Measurements from ENCODE around the gene ADCY1. TPM values are rescaled to one million over a fixed set of nuclear protein-coding genes. Genes with fewer than 3 reads are reported as not detected.
"Not testable (repeated sequence)": the region's sequence is repeated elsewhere in the genome, so short reads cannot be mapped to it uniquely, and the experiment has no call there.

Gene ADCY1
- total RNA-seq, 2 donors from 2014 or later, result 15.3 to 18.5 TPM

- H3K27me3 Mint-ChIP-seq (ENCODE audit: insufficient read depth), result no peaks in the 10 kb centered on the region
- no peak overlapping the region for H3K4me3 Mint-ChIP-seq
- no peaks in the 10 kb centered on the region for H3K9me3 Mint-ChIP-seq
- 94 to 95% methylated on average over 9 to 12 of the region's 12 CpGs for WGBS, 2 experiments (ENCODE audit: insufficient coverage in 1 of 2, insufficient read length in 1 of 2)
- no peak overlapping the region for H3K27ac Mint-ChIP-seq
- no peak for DNase-seq
- no peak overlapping the region for H3K27ac ChIP-seq (ENCODE audit: low read depth, low read length)
- H3K36me3 ChIP-seq (ENCODE audit: control insufficient read depth, insufficient read depth, low read length), result peaks cover 11% of the 10 kb centered on the region
- H3K9me3 ChIP-seq (ENCODE audit: control insufficient read depth, low read length), result no peaks in the 10 kb centered on the region
- no peak for TF ChIP-seq CTCF (conservative IDR thresholded peaks at IDR 0.05)
- H3K9ac ChIP-seq (ENCODE audit: extremely low read depth, low read length, poor library complexity, severe bottlenecking), result no peak overlapping the region
- H3K4me3 ChIP-seq (ENCODE audit: low read length), result no peak overlapping the region
- no peaks in the 10 kb centered on the region for H3K4me1 ChIP-seq (ENCODE audit: control insufficient read depth, insufficient read depth, low read length)
- H3K27me3 ChIP-seq (ENCODE audit: control insufficient read depth, insufficient read depth, low read length, poor library complexity, severe bottlenecking), result no peaks in the 10 kb centered on the region
- peaks cover 7% of the 10 kb centered on the region for H3K36me3 Mint-ChIP-seq (ENCODE audit: low read depth)
- H3K4me1 Mint-ChIP-seq, result no peaks in the 10 kb centered on the region
Measured at GRCh38 chr7:45718464-45719330, 144.5 kb downstream of the ADCY1 start.

GRCh38 chr7:45720989-45721388 is 146.8 kb downstream of the ADCY1 start:
- Mint-ChIP-seq H3K27me3 (ENCODE audit: insufficient read depth) (no peaks in the 10 kb centered on the region), H3K9me3 (peaks cover 6% of the 10 kb centered on the region), H3K36me3 (ENCODE audit: low read depth) (peaks cover 30% of the 10 kb centered on the region), H3K4me3 (no peak overlapping the region), H3K4me1 (no peaks in the 10 kb centered on the region), H3K27ac (no peak overlapping the region)
- no peak overlapping the region for H3K27ac ChIP-seq (ENCODE audit: low read depth, low read length)
- DNase-seq, result no peak
- no peak overlapping the region for H3K9ac ChIP-seq (ENCODE audit: extremely low read depth, low read length, poor library complexity, severe bottlenecking)
- no peaks in the 10 kb centered on the region for H3K9me3 ChIP-seq (ENCODE audit: control insufficient read depth, low read length)
- peaks cover 26% of the 10 kb centered on the region for H3K36me3 ChIP-seq (ENCODE audit: control insufficient read depth, insufficient read depth, low read length)
- 96 to 100% methylated on average over 1 to 3 of the region's 3 CpGs for WGBS, 2 experiments (ENCODE audit: insufficient coverage in 1 of 2, insufficient read length in 1 of 2)
- no peaks in the 10 kb centered on the region for H3K4me1 ChIP-seq (ENCODE audit: control insufficient read depth, insufficient read depth, low read length)
- no peak overlapping the region for H3K4me3 ChIP-seq (ENCODE audit: low read length)
- H3K27me3 ChIP-seq (ENCODE audit: control insufficient read depth, insufficient read depth, low read length, poor library complexity, severe bottlenecking), result no peaks in the 10 kb centered on the region
- no peak for TF ChIP-seq CTCF (conservative IDR thresholded peaks at IDR 0.05)

DNA sequence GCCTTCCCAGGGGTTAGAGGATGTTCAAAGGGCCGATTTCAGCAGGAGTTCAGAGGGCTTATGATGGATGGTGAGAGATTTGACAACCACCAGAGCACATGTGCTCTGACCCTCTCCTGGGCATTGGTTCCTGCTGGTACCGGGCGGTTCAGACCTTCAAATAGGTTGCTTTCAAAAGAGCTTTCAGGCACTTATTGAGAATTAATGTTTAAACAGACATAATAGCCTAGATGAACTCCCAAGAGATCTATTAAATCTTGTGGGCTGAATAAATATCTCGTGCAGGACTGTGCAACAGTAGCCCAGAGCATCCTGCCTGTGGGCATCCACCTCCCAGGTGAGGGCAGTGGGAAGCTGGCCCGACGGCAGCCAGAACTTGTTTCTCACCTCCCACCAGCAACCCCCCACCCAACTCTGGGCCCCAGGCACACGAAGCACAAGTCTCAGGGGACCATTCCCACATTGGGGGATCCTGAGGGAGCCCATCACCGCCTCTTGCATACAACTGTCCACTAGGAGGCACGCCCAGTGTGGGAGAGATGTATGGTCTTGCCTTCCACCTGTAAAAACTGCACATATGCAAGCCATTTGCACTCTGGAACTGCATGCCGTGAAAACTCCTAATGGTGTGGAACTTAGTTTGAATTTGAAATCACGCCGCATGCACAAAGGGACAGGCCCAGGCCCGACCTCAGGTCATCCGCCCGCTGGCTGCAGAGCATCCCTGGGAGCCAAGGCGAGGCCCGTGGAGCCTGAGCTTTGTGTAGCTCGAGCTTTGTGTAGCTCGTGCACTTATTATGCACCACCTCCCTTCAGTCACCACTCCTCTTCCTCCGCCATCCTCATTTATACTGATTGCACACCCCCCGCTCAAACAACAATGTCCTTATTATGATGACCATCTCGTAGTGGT is 147.8 kb downstream of the ADCY1 start:
- H3K36me3 Mint-ChIP-seq (ENCODE audit: low read depth), result peaks cover 38% of the 10 kb centered on the region
- Histone ChIP-seq H3K4me1 (ENCODE audit: control insufficient read depth, insufficient read depth, low read length) (no peaks in the 10 kb centered on the region), H3K9ac (ENCODE audit: extremely low read depth, low read length, poor library complexity, severe bottlenecking) (no peak overlapping the region), H3K36me3 (ENCODE audit: control insufficient read depth, insufficient read depth, low read length) (peaks cover 32% of the 10 kb centered on the region), H3K9me3 (ENCODE audit: control insufficient read depth, low read length) (peaks cover 6% of the 10 kb centered on the region), H3K4me3 (ENCODE audit: low read length) (no peak overlapping the region), H3K27ac (ENCODE audit: low read depth, low read length) (no peak overlapping the region), H3K27me3 (ENCODE audit: control insufficient read depth, insufficient read depth, low read length, poor library complexity, severe bottlenecking) (no peaks in the 10 kb centered on the region)
- H3K9me3 Mint-ChIP-seq, result peaks cover 13% of the 10 kb centered on the region
- peak overlapping the region; percentile 52 for H3K27ac Mint-ChIP-seq
- no peaks in the 10 kb centered on the region for H3K27me3 Mint-ChIP-seq (ENCODE audit: insufficient read depth)
- 93 to 95% methylated on average over 13 to 22 of the region's 22 CpGs for WGBS, 2 experiments (ENCODE audit: insufficient coverage in 1 of 2, insufficient read length in 1 of 2)
- no peak for DNase-seq
- peak; percentile 55 for TF ChIP-seq CTCF (conservative IDR thresholded peaks at IDR 0.05)
- H3K4me1 Mint-ChIP-seq, result no peaks in the 10 kb centered on the region
- H3K4me3 Mint-ChIP-seq, result no peak overlapping the region

DNA sequence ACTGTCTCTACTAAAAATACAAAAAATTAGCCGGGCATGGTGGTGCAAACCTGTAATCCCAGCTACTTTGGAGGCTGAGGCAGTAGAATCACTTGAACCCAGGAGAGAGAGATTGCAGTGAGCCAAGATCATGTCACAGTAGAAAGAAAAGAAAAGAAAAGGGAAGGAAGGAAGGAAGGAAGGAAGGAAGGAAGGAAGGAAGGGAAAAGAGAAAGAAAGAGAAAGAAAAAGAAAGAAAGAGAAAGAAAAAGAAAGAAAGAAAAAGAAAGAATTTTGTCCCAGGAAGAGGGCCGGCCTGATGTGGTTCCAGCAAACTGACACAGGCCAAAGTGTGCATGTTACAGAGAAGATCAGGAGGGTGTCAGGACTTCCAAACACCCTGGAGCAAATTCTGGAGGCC is 151.1 kb downstream of the ADCY1 start:
- 90% methylated on average over 2 of the region's 2 CpGs; no CpG with 5 or more reads in 1 of the 2 experiments for WGBS, 2 experiments (ENCODE audit: insufficient coverage in 1 of 2, insufficient read length in 1 of 2)
- DNase-seq; H3K27ac Mint-ChIP-seq; H3K4me3 ChIP-seq (ENCODE audit: low read length); H3K27me3 Mint-ChIP-seq (ENCODE audit: insufficient read depth); H3K4me1 ChIP-seq (ENCODE audit: control insufficient read depth, insufficient read depth, low read length); H3K4me3 Mint-ChIP-seq; H3K9ac ChIP-seq (ENCODE audit: extremely low read depth, low read length, poor library complexity, severe bottlenecking); H3K27me3 ChIP-seq (ENCODE audit: control insufficient read depth, insufficient read depth, low read length, poor library complexity, severe bottlenecking); H3K27ac ChIP-seq (ENCODE audit: low read depth, low read length); H3K4me1 Mint-ChIP-seq: not testable (repeated sequence)
- H3K9me3 ChIP-seq (ENCODE audit: control insufficient read depth, low read length), result peaks cover 15% of the 10 kb centered on the region
- Mint-ChIP-seq H3K36me3 (ENCODE audit: low read depth) (peaks cover 55% of the 10 kb centered on the region), H3K9me3 (peaks cover 20% of the 10 kb centered on the region)
- H3K36me3 ChIP-seq (ENCODE audit: control insufficient read depth, insufficient read depth, low read length), result peaks cover 50% of the 10 kb centered on the region
